Hematopoietic multipotent progenitor cell (in vitro differentiated cells): ENCODE results near the gene CYP19A1. TPM values are rescaled to one million over a fixed set of nuclear protein-coding genes. Genes with fewer than 3 reads are reported as not detected.

ENCODE experiments used
- DNase-seq, 3 donors: peaks; one replicate each; pipeline ENCODE4 v3.0.0-alpha.2; 2011 to 2015; ENCODE audit warnings: low read depth in 2 of 3, low spot score in 2 of 3
- total RNA-seq: library from RNA; depleted of rRNA; stranded (reverse); fragments of >200 nt; gene quantifications from one replicate; pipeline ENCODE4 v1.2.3, GENCODE V29; 2012

The CYP19A1 gene
- total RNA-seq, 1 donor: not detected

GRCh38 chr15:51363383-51363782 lies 25.0 kb upstream of the CYP19A1 start:
- DNase-seq: no peak

DNA sequence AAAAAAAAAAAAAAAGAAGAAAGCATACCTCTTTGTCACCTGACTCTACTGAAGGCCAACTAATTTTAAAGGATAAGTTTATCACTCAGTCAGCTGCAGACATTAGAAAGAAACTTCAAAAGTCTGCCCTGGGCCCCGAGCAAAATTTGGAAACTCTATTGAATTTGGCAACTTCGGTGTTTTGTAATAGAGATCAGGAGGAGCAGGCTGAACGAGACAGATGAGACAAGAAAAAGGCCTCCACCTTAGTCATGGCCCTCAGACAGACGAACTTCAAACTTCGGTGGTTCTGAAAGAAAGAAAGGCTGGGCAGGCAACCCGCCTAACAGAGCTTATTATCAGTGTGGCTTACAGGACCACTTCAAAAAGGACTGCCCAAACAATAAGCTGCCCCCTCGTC lies 21.6 kb upstream of the CYP19A1 start:
- no peak for DNase-seq

GRCh38 chr15:51356983-51357382 lies 18.6 kb upstream of the CYP19A1 start:
- no peak for DNase-seq

- no peak for DNase-seq
Observed at GRCh38 chr15:51356147-51356546, 17.8 kb upstream of the CYP19A1 start.

DNA sequence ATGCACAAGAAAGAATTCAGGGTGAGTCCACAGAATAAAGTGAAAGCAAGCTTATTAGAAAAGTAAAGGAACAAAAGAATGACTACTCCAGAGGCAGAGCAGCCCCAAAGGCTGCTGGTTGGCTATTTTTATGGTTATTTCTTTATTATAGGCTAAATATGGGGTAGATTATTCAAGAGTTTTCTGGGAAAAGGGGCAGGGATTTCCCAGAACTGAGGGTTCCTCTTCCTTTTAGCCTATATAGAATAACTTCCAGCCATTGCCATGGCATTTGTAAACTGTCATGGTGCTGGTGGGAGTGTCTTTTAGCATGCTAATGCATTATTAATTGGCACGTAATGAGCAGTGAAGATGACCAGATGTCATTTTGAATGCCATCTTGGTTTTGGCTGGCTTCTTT lies 16.7 kb upstream of the CYP19A1 start:
- DNase-seq: no peak

GRCh38 chr15:51353976-51354375 lies 15.6 kb upstream of the CYP19A1 start:
- DNase-seq: no peak

- DNase-seq: no peak
Observed at GRCh38 chr15:51350723-51351122, 12.3 kb upstream of the CYP19A1 start.

DNA sequence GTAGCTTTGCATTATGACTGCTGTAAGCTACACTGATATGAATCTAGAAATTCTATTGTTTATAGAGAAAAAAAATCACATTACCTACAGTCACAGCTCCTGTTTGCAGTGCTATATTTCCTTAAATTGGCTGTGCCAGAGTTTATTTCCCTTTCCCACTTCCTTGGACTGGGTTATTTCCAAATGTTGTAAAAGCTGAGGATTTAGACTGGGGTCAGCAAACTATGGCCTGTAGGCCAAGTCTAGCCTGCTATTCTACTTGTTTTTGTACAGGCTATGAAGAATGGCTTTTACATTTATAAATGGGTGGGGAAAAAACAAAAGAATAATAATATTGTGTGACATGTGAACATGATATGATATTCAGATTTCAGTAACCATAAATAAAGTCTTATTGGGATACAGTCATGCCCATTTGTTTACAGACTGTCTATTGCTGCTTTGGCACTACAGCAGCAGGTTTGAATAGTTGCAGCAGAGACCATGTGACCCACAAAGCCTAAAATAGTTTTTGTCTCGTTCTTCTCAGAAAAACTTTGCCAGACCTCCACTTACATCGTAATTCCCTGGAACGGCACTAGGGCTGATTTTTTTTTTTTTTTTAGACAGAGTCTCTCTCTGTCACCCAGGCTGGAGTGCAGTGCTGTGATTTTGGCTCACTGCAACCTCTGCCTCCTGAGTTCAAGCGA lies 10.9 kb upstream of the CYP19A1 start:
- no peak for DNase-seq

- DNase-seq: no peak
Observed at GRCh38 chr15:51348688-51349087, 10.3 kb upstream of the CYP19A1 start.

GRCh38 chr15:51346136-51346535 lies 7.7 kb upstream of the CYP19A1 start:
- no peak for DNase-seq

- no peak for DNase-seq
Observed at GRCh38 chr15:51343466-51343865, 5.1 kb upstream of the CYP19A1 start.

DNA sequence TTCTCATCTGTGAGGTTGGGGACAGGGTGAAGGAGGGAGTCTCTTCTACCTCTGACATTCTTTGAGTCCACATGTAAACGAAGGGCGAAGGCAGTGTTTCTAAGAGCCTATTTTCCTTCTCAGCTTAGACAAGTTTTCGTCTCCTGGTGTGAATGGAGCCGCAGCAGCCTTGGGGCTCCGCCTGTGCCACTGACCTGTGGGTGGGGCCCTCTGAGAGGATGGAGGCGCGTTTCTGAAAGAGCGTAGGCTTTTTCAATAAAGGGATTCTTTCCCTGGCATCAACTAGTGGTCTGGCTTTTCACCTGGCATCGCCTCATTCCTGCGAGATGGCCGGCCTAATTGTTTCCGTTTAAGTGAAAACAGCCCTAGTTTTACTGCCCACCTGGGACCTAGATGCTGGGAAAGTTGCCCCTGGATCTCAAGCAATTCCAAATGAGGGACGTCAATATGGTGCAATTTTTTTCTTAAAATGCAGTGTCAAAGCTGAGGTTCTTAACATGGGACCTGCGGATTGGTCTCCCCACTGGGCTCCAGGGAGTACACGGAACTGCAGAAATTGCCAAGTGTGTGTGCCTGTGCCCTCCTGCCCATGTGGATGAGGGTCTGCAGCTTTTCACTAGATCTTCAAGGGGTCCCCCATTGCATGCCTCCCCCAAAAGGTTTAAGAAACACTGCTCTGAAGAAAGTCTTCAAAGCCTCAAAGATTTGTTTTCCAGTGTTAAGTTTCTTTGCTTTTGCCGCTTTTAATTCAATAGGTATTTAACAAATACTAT lies 4.0 kb upstream of the CYP19A1 start:
- no peak for DNase-seq

GRCh38 chr15:51341366-51342226 lies 3.2 kb upstream of the CYP19A1 start, which contains the start of gene GLDN:
Gene GLDN (plus strand): TSS chr15:51341655. CDS start chr15:51341685, 30 bp downstream.
- peak in 2 of 3 donors; percentile 1 to 3 for DNase-seq

GRCh38 chr15:51335538-51336410 lies 2.6 kb downstream of the CYP19A1 start:
- no peak for DNase-seq

DNA sequence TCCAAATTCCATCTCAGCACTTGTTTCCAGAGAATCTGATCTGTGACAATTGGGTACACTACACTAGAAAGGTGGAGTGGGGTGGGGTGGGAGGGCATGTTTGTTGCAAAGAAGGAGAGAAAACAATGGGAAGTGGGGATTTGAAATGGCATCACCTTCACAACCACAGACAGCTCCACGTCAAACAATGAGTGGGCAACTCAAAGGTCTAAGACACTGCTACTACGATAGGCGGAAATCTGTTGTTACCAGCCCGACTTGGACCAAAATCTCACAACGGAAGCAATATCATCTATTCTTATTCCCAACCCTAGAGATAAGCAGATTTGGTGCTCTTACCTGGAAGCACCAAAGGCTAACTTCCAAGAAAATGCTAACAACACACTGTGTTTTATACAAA lies 3.3 kb downstream of the CYP19A1 start:
- DNase-seq: no peak

DNA sequence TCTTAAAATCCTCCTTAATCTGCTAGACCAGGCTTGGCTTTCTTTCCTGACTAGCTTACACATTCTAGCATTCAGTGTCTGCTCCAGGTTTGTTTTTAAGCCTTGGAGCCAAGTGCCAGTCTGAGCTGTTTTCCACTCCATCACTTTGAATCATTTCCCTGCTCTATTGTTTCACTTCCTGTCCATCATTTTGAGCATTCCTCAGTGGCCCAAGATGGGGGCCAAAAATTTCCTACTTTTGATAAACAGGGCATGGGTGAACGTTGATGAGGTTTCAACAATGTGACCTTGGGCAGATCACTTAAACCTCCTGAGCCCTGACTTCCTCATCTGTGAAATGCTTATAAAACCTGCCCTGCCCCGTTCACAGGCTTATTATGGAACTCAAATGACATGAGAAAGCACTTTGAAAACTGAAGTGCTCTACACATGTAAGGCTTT lies 4.4 kb downstream of the CYP19A1 start:
- DNase-seq: no peak

DNA sequence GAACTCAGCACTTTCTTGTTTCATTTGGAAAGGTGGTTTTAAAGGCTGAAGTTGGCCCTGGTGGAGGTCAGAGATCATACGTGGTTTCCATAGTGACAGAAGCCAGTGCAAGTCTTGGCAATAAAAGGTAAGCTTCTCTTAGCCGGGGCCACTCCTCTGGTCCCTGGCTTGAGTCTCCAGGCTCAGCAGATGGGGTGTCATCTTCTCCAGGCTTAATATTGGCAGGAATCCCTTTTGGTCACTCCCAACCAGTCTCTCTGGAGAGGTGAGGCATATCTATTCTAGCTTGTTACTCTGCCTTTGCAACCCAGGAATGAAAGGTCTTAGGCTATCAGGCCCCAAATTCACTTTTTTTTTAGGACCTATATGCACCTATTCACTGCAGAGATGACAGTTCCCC lies 4.8 kb downstream of the CYP19A1 start:
- DNase-seq: no peak

- no peak for DNase-seq
Observed at GRCh38 chr15:51332206-51333147, 5.9 kb downstream of the CYP19A1 start.

- no peak for DNase-seq
Observed at GRCh38 chr15:51331141-51331540, 7.3 kb downstream of the CYP19A1 start.
